Measurements from ENCODE around the gene FOXI1. TPM values are rescaled to one million over a fixed set of nuclear protein-coding genes. Genes with fewer than 3 reads are reported as not detected.

Gene FOXI1
- total RNA-seq, 1 donor from 2014 or later, result not detected

DNA sequence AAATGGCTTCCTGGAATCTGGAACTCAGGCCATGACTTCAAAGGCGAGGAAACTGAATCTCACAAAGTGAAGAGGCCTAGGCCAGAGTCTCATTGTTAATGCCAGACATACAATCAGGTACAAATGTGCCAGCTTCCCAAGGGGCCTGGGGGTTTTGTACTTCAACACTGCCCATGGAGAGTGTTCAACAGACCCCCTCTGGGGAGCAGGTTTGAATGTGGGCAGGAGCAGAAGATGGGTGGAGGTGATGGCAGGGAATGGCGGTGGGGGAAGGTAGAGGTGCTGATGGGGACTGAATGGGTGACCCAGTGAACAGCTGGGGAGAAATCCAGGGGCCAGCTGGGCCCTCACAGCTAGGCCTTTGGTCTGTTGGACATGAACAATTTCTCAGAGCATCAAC is 12.0 kb downstream of the FOXI1 start:
- Mint-ChIP-seq H3K4me3 (no peak overlapping the region), H3K27me3 (peaks cover 16% of the 10 kb centered on the region), H3K9me3 (no peaks in the 10 kb centered on the region), H3K4me1 (ENCODE audit: unreplicated experiment) (no peaks in the 10 kb centered on the region), H3K36me3 (no peaks in the 10 kb centered on the region), H3K27ac (no peak overlapping the region)
- peak; percentile 36 for DNase-seq (ENCODE audit: extremely low spot score, unreplicated experiment)
- TF ChIP-seq, protein P1, sequence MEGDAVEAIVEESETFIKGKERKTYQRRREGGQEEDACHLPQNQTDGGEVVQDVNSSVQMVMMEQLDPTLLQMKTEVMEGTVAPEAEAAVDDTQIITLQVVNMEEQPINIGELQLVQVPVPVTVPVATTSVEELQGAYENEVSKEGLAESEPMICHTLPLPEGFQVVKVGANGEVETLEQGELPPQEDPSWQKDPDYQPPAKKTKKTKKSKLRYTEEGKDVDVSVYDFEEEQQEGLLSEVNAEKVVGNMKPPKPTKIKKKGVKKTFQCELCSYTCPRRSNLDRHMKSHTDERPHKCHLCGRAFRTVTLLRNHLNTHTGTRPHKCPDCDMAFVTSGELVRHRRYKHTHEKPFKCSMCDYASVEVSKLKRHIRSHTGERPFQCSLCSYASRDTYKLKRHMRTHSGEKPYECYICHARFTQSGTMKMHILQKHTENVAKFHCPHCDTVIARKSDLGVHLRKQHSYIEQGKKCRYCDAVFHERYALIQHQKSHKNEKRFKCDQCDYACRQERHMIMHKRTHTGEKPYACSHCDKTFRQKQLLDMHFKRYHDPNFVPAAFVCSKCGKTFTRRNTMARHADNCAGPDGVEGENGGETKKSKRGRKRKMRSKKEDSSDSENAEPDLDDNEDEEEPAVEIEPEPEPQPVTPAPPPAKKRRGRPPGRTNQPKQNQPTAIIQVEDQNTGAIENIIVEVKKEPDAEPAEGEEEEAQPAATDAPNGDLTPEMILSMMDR (conservative IDR thresholded peaks at IDR 0.05), result no peak

DNA sequence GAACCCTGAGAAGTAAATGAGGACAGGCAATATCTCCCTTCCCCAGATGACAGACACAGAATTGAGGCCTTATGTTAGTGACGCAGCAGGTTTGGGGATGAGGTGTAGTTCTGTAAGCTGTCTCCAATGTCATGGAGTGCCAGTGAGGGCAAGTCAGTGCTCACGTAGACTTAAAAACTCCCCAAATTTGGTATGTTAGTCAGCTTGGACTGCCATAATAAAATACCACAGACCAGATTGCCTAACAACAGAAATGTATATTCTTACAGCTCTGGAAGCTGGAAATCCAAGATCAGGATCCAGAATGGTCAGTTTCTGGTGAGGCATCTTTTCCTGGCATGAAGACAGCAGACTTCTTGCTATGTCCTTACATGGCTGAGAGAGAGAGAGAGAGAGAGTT is 14.9 kb downstream of the FOXI1 start:
- H3K9me3 Mint-ChIP-seq, result no peaks in the 10 kb centered on the region
- TF ChIP-seq, protein P1 (conservative IDR thresholded peaks at IDR 0.05), result no peak
- H3K4me3 Mint-ChIP-seq, result no peak overlapping the region
- H3K27ac Mint-ChIP-seq, result no peak overlapping the region
- H3K27me3 Mint-ChIP-seq, result peaks cover 16% of the 10 kb centered on the region
- no peaks in the 10 kb centered on the region for H3K36me3 Mint-ChIP-seq
- no peak for DNase-seq (ENCODE audit: extremely low spot score, unreplicated experiment)
- H3K4me1 Mint-ChIP-seq (ENCODE audit: unreplicated experiment), result no peaks in the 10 kb centered on the region

DNA sequence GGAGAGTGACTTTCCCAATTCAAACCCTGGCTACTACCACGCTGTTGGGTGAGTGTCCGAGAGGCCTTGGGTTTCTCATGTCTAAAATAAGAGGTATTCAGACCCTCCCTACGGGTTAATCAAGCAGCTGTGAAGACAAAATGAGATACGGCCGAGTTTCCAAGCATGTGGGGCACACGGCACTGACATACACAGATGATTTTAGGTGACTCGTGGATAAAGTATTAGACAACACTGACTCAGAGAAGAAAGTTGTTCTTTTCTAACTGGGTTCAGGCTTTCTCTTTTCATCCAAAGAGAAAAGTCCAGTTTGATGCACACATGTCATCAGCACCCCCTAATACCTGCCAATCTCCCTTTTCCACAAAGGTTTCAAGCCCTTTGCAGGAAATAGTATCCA is 15.6 kb downstream of the FOXI1 start:
- no peaks in the 10 kb centered on the region for H3K4me1 Mint-ChIP-seq (ENCODE audit: unreplicated experiment)

DNA sequence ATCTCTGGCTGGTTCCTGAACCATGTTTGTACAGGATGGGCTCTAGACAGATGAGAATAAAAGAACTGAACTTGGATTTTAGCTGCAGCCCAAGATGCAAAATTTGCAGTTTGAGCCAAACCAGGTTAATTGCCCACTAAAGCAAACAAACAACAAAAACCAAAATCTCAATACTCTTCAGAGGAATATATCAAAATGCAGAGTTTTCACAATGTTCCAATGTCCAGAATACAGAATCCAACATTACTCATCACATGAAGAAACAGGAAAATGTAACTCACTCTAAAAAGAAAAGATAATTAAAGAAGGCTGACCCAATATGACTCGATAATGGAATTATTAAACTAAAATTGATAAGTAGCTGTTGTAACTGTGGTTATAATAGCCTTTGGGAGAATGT is 20.4 kb downstream of the FOXI1 start:
- H3K27me3 Mint-ChIP-seq, result peaks cover 2% of the 10 kb centered on the region
- H3K9me3 Mint-ChIP-seq, result no peaks in the 10 kb centered on the region

More for the DNA sequence above, 15.6 kb downstream of the FOXI1 start:
- no peak overlapping the region for H3K4me3 Mint-ChIP-seq
- DNase-seq (ENCODE audit: extremely low spot score, unreplicated experiment), result no peak
- H3K36me3 Mint-ChIP-seq, result no peaks in the 10 kb centered on the region
- peaks cover 16% of the 10 kb centered on the region for H3K27me3 Mint-ChIP-seq
- no peak overlapping the region for H3K27ac Mint-ChIP-seq
- H3K9me3 Mint-ChIP-seq, result no peaks in the 10 kb centered on the region
- TF ChIP-seq, protein P1 (conservative IDR thresholded peaks at IDR 0.05), result no peak

DNA sequence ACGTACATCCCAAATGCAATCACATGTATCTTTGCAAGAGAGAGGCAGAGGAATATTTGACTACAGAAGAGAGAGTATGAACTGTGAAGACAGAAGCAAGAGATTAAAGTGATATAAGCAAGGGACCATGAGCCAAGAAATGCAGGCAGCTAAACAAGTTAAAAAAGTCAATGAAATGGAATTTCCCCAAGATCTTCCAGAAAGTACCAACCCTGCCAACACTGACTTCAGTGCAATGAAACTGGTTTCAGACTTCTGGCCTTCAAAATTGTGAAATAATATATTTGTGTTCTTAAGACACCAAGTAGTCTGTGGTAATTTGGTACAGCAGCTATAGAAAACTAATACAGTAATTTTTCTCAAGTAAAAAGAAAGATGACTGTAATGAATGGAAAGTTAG is 20.9 kb downstream of the FOXI1 start:
- no peaks in the 10 kb centered on the region for H3K27me3 Mint-ChIP-seq
- no peaks in the 10 kb centered on the region for H3K36me3 Mint-ChIP-seq
- DNase-seq (ENCODE audit: extremely low spot score, unreplicated experiment), result no peak
- no peaks in the 10 kb centered on the region for H3K4me1 Mint-ChIP-seq (ENCODE audit: unreplicated experiment)
- H3K9me3 Mint-ChIP-seq, result no peaks in the 10 kb centered on the region
- TF ChIP-seq, protein P1 (conservative IDR thresholded peaks at IDR 0.05), result no peak
- H3K27ac Mint-ChIP-seq, result no peak overlapping the region
- no peak overlapping the region for H3K4me3 Mint-ChIP-seq

More for the DNA sequence above, 20.4 kb downstream of the FOXI1 start:
- DNase-seq (ENCODE audit: extremely low spot score, unreplicated experiment), result no peak
- Mint-ChIP-seq H3K27ac (no peak overlapping the region), H3K4me1 (ENCODE audit: unreplicated experiment) (no peaks in the 10 kb centered on the region), H3K36me3 (no peaks in the 10 kb centered on the region), H3K4me3 (no peak overlapping the region)
- TF ChIP-seq, protein P1 (conservative IDR thresholded peaks at IDR 0.05), result no peak

DNA sequence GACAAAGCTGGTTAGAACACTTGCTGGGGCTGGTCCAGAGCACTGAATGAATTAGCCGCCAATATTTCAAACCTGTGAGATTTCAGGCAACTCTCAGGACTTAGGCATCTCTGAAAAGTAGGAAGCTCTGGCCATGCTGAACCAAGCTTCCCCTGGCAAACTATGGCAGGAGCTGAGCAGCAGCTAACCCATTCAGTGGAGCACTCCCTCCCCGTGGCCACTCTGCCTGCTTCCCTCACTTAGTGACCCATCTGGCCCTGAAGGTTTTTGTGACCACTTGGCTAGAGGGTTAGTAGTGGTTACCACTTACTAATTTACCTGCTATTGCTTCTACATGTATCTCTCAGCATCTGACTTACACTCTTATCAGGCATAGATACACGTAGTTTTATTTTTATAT is 25.5 kb downstream of the FOXI1 start:
- Mint-ChIP-seq H3K4me3 (no peak overlapping the region), H3K36me3 (no peaks in the 10 kb centered on the region), H3K27me3 (peaks cover 9% of the 10 kb centered on the region), H3K4me1 (ENCODE audit: unreplicated experiment) (no peaks in the 10 kb centered on the region), H3K9me3 (no peaks in the 10 kb centered on the region), H3K27ac (no peak overlapping the region)
- TF ChIP-seq, protein P1 (conservative IDR thresholded peaks at IDR 0.05), result no peak
- peak; percentile 25 for DNase-seq (ENCODE audit: extremely low spot score, unreplicated experiment)

Measured in type B pancreatic cell (in vitro differentiated cells).